NCI-H1417 treated with DMSO at 0.1 percent for 48 hours (cell line): Measurements from ENCODE around the gene NUMBL.

Experiments used
- DNase-seq: peaks from one replicate; lab custom pipeline; 2025; lab: John Stamatoyannopoulos, UW

Gene NUMBL

GRCh38 chr19:40690693-40691420, 406 bp upstream of the NUMBL start:
- DNase-seq: peak; percentile 74

- DNase-seq: no peak
These were observed 957 bp downstream of the NUMBL start for GRCh38 chr19:40689339-40690049.

- no peak for DNase-seq
These were observed 1.5 kb downstream of the NUMBL start for GRCh38 chr19:40688987-40689338.

GRCh38 chr19:40688309-40688708, 2.1 kb downstream of the NUMBL start:
- no peak for DNase-seq

- DNase-seq: no peak
These were observed 2.9 kb downstream of the NUMBL start for GRCh38 chr19:40687525-40688016.

- DNase-seq: no peak
These were observed 3.4 kb downstream of the NUMBL start for GRCh38 chr19:40686882-40687524.

- no peak for DNase-seq
These were observed 4.9 kb downstream of the NUMBL start for GRCh38 chr19:40685563-40685962.

GRCh38 chr19:40685016-40685526, 5.4 kb downstream of the NUMBL start:
- no peak for DNase-seq

GRCh38 chr19:40684280-40684679, 6.2 kb downstream of the NUMBL start:
- DNase-seq: no peak

GRCh38 chr19:40683437-40683836, 7.0 kb downstream of the NUMBL start:
- DNase-seq: no peak

- no peak for DNase-seq
These were observed 8.0 kb downstream of the NUMBL start for GRCh38 chr19:40682431-40682964.

GRCh38 chr19:40681039-40681438, 9.4 kb downstream of the NUMBL start:
- no peak for DNase-seq

- DNase-seq: no peak
These were observed 13.3 kb downstream of the NUMBL start for GRCh38 chr19:40677156-40677555.

- no peak for DNase-seq
These were observed 16.2 kb downstream of the NUMBL start for GRCh38 chr19:40674291-40674690.

GRCh38 chr19:40673397-40673796, 17.1 kb downstream of the NUMBL start:
- no peak for DNase-seq

- DNase-seq: no peak
These were observed 17.7 kb downstream of the NUMBL start for GRCh38 chr19:40672573-40673299.

GRCh38 chr19:40672038-40672437, 18.4 kb downstream of the NUMBL start:
- no peak for DNase-seq

GRCh38 chr19:40671404-40671803, 19.0 kb downstream of the NUMBL start:
- no peak for DNase-seq

GRCh38 chr19:40668991-40669614, 21.3 kb downstream of the NUMBL start:
- DNase-seq: no peak

GRCh38 chr19:40667602-40668001, 22.8 kb downstream of the NUMBL start:
- no peak for DNase-seq

- DNase-seq: no peak
These were observed 23.5 kb downstream of the NUMBL start for GRCh38 chr19:40666803-40667438.
